Epithelial cell of proximal tubule (primary cell): Measurements from ENCODE around the gene KCNK5. TPM values are rescaled to one million over a fixed set of nuclear protein-coding genes. Genes with fewer than 3 reads are reported as not detected.

ENCODE experiments used
- DNase-seq: peaks from one replicate; pipeline ENCODE4 v3.0.0-alpha.2; 2011; ENCODE audit warnings: low read depth
- H3K4me3 ChIP-seq: 2 replicates; pipeline ENCODE4 v1.5.1; 2011; ENCODE audit warnings: low read depth, mild to moderate bottlenecking, low read length
- total RNA-seq: library from RNA; depleted of rRNA; stranded (reverse); fragments of >200 nt; gene quantifications from 2 replicates; pipeline ENCODE4 v1.2.3, GENCODE V29; 2015
- TF ChIP-seq, protein P1 (sequence below): conservative IDR thresholded peaks from 2 replicates; pipeline ENCODE4 v1.5.1; 2012; ENCODE audit warnings: low read depth, mild to moderate bottlenecking, low read length

The KCNK5 gene
- total RNA-seq, 1 donor from 2014 or later, result 1.6 TPM

- DNase-seq, result no peak
- TF ChIP-seq, protein P1, sequence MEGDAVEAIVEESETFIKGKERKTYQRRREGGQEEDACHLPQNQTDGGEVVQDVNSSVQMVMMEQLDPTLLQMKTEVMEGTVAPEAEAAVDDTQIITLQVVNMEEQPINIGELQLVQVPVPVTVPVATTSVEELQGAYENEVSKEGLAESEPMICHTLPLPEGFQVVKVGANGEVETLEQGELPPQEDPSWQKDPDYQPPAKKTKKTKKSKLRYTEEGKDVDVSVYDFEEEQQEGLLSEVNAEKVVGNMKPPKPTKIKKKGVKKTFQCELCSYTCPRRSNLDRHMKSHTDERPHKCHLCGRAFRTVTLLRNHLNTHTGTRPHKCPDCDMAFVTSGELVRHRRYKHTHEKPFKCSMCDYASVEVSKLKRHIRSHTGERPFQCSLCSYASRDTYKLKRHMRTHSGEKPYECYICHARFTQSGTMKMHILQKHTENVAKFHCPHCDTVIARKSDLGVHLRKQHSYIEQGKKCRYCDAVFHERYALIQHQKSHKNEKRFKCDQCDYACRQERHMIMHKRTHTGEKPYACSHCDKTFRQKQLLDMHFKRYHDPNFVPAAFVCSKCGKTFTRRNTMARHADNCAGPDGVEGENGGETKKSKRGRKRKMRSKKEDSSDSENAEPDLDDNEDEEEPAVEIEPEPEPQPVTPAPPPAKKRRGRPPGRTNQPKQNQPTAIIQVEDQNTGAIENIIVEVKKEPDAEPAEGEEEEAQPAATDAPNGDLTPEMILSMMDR, result no peak
- no peak overlapping the region for H3K4me3 ChIP-seq
Observed at GRCh38 chr6:39195792-39196385, 33.4 kb downstream of the KCNK5 start.

- H3K4me3 ChIP-seq, result no peak overlapping the region
Observed at GRCh38 chr6:39194466-39194865, 34.8 kb downstream of the KCNK5 start.

DNA sequence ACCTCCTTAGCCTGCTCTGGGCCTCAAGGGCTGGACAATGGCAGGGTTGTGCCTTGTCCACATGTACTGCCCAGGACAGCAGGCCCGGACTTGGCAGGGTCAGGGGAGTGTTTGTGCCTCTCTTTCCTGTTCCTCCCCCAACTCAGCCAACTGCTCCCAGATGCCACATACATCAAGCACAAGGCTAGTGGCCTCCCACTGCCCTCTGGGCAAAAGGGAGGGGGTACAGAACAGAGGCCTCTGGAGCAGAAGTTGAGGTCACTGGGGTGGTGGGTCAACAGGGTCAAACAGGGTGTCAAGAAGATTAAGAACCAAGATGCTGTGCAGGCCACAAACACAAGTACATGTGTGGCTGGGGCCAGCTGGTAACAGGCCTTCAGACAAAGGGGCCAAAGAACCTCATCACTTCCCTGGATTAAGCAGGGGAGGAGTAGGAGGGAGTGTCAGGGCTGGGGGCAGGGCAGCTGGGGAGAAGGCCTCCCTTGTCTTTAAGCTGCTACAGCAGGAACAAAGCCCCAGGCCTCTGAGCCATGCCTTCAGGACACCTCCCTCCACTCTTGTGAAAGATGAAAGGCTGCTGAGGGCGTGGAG is 36.0 kb downstream of the KCNK5 start:
- H3K4me3 ChIP-seq, result no peak overlapping the region
- TF ChIP-seq, protein P1, result no peak
- no peak for DNase-seq

More at GRCh38 chr6:39194466-39194865, 34.8 kb downstream of the KCNK5 start:
- DNase-seq, result no peak
- TF ChIP-seq, protein P1, result no peak

DNA sequence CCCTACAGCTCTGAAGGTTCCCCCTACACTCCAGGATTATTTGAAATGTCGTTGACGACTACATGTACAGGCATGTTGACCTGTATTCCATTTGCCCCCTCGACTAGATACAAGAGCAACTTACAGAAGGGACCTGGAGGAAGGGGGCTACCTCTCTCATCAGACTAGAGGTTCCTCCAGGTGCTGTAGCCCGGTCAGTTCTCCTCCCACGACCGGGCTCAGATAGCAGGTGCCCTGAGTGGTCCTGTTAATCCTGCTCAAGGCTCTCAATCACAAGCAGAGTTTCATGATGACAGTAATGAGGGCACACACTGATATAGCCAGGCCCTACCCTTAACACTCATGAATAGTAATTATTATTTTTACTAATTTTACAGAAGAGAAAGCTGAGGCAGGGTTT is 36.5 kb downstream of the KCNK5 start:
- no peak for DNase-seq
- no peak overlapping the region for H3K4me3 ChIP-seq
- TF ChIP-seq, protein P1, result no peak

GRCh38 chr6:39191236-39191930 is 37.9 kb downstream of the KCNK5 start:
- TF ChIP-seq, protein P1, result no peak
- no peak overlapping the region for H3K4me3 ChIP-seq
- no peak for DNase-seq

GRCh38 chr6:39190545-39191235 is 38.6 kb downstream of the KCNK5 start:
- TF ChIP-seq, protein P1, result peak; percentile 6
- no peak overlapping the region for H3K4me3 ChIP-seq
- DNase-seq, result no peak
